Ishikawa (cell line): Measurements from ENCODE around the gene KRAS.

Source experiments
- CEBPB ChIP-seq: IDR thresholded peaks from 2 replicates; pipeline ENCODE4 v1.6.1; 2012
- EP300 ChIP-seq: IDR thresholded peaks from 2 replicates; pipeline ENCODE4 v1.6.1; 2012; ENCODE audit warnings: borderline replicate concordance
- FOXM1 ChIP-seq: IDR thresholded peaks from 2 replicates; pipeline ENCODE4 v1.6.1; 2012; ENCODE audit warnings: low read depth, borderline replicate concordance
- NFIC ChIP-seq: IDR thresholded peaks from 2 replicates; pipeline ENCODE4 v1.6.1; 2012
- TAF1 ChIP-seq: IDR thresholded peaks from 2 replicates; pipeline ENCODE4 v1.6.1; 2012; ENCODE audit warnings: low read depth, mild to moderate bottlenecking
- ZBTB7A ChIP-seq: IDR thresholded peaks from 2 replicates; pipeline ENCODE4 v1.6.1; 2012; ENCODE audit warnings: low read depth
- TF ChIP-seq, protein P1 (sequence below): IDR thresholded peaks from 2 replicates; pipeline ENCODE4 v1.6.1; 2012

DNA sequence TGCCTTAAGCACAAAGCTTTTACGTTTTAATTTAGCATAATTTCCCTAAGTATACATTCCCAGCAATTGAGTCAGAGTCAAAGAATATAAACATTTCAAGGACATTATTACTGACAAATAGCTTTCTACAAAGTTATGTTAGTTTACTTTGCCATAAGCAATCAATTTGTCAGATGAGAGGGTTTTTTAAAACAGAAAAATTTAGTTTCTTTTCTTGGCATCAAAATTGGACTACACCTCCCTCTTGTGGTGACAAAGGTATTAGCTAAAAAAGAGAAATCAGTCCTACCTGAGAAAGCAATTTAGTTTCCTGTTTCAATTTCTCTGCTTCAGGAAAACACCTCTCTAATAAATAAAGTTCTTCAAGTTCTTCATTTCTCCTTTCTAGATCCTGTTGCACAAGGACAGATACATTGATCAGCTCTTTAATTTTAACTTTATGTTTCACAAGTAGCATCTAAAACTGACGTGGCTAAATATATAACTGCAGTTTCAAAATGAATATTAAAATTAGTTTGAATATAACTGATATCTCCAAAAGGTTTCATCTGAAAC lies 95.6 kb downstream of the KRAS start:
- TF ChIP-seq ZBTB7A (no peak), EP300 (no peak), FOXM1 (no peak), NFIC (no peak), CEBPB (no peak), TAF1 (no peak)
- TF ChIP-seq, protein P1, sequence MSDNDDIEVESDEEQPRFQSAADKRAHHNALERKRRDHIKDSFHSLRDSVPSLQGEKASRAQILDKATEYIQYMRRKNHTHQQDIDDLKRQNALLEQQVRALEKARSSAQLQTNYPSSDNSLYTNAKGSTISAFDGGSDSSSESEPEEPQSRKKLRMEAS, result no peak
